HepG2 (cell line): ENCODE results near the gene ECD. TPM values are rescaled to one million over a fixed set of nuclear protein-coding genes. Genes with fewer than 3 reads are reported as not detected.

Experiments used
- FOXA3 ChIP-seq: IDR thresholded peaks from 2 replicates; pipeline ENCODE4 v1.6.1; 2016; ENCODE audit warnings: missing genetic modification reagents, missing compliant biosample characterization
- FOXC1 ChIP-seq: sonication (generic); formaldehyde crosslinking; IDR thresholded peaks from 2 replicates; pipeline ENCODE4 v1.8.0; 2022; ENCODE audit warnings: mild to moderate bottlenecking, missing genetic modification reagents, borderline replicate concordance
- KLF12 ChIP-seq: sonication (generic); formaldehyde crosslinking; IDR thresholded peaks from 2 replicates; pipeline ENCODE4 v1.4.0; 2020; ENCODE audit warnings: missing genetic modification reagents, borderline replicate concordance
- MZF1 ChIP-seq: sonication (generic); formaldehyde crosslinking; IDR thresholded peaks from 2 replicates; pipeline ENCODE4 v1.8.1; 2023; ENCODE audit warnings: mild to moderate bottlenecking, missing genetic modification reagents, borderline replicate concordance
- NFIB ChIP-seq: sonication (generic); formaldehyde crosslinking; IDR thresholded peaks from 2 replicates; pipeline ENCODE4 v1.9.0; 2021; ENCODE audit warnings: missing genetic modification reagents, mild to moderate bottlenecking, borderline replicate concordance
- RFX1 ChIP-seq: fragments of 450-650 bp; IDR thresholded peaks from 2 replicates; pipeline ENCODE4 v1.6.1; 2017
- SALL2 ChIP-seq: sonication (generic); formaldehyde crosslinking; IDR thresholded peaks from 2 replicates; pipeline ENCODE4 v1.8.1; 2023; ENCODE audit warnings: mild to moderate bottlenecking, missing genetic modification reagents, inconsistent platforms
- ZNF282 ChIP-seq: fragments of 450-650 bp; IDR thresholded peaks from 2 replicates; pipeline ENCODE4 v1.6.1; 2018; ENCODE audit not compliant: partially characterized antibody
- ZNF296 ChIP-seq: sonication (generic); formaldehyde crosslinking; conservative IDR thresholded peaks from 2 replicates; pipeline ENCODE4 v1.5.0; 2020; ENCODE audit warnings: mild to moderate bottlenecking, missing genetic modification reagents
- ZNF605 ChIP-seq: sonication (generic); formaldehyde crosslinking; IDR thresholded peaks from 2 replicates; pipeline ENCODE4 v1.8.0; 2022; ENCODE audit warnings: mild to moderate bottlenecking, missing genetic modification reagents
- ZNF619 ChIP-seq: sonication (generic); formaldehyde crosslinking; IDR thresholded peaks from 2 replicates; pipeline ENCODE4 v1.4.0; 2020; ENCODE audit warnings: mild to moderate bottlenecking, missing genetic modification reagents
- ZSCAN31 ChIP-seq: sonication (generic); formaldehyde crosslinking; IDR thresholded peaks from 2 replicates; pipeline ENCODE4 v1.5.0; 2020; ENCODE audit warnings: low read depth, mild to moderate bottlenecking, missing genetic modification reagents
- polyA plus RNA-seq, 8 experiments: library from polyadenylated mRNA; depleted of rRNA in 3 of 8; stranded (reverse) in 7 of 8; unstranded in 1 of 8; fragments of >200 nt; fragmentation: Illumina TruSeq in 4 of 8; extraction: Trizol in 4 of 8; gene quantifications; 2 replicates each; pipeline versions ENCODE4 v1.2.1 to v1.2.3, GENCODE V29; 2011 to 2016; ENCODE audit warnings: low read depth in 4 of 8, missing spikeins in 1 of 8, mixed read lengths in 1 of 8; ENCODE audit not compliant: insufficient read depth in 1 of 8
- total RNA-seq, 5 experiments: library from RNA; depleted of rRNA; stranded (reverse); fragments of >200 nt; fragmentation: Illumina TruSeq; extraction: Trizol; gene quantifications; 2 replicates each; pipeline ENCODE4 v1.2.3, GENCODE V29; 2016; ENCODE audit warnings: low read depth in 1 of 5
- TF ChIP-seq, protein P1 (sequence below): sonication (generic); formaldehyde crosslinking; IDR thresholded peaks from 2 replicates; pipeline ENCODE4 v1.9.0; 2021; ENCODE audit warnings: missing genetic modification reagents, borderline replicate concordance
- TF ChIP-seq, protein P2 (sequence below): sonication (generic); formaldehyde crosslinking; IDR thresholded peaks from 2 replicates; pipeline ENCODE4 v1.5.0; 2020; ENCODE audit warnings: mild to moderate bottlenecking, missing genetic modification reagents
- TF ChIP-seq, protein P3 (sequence below): sonication (generic); formaldehyde crosslinking; IDR thresholded peaks from 2 replicates; pipeline ENCODE4 v1.5.1; 2020; ENCODE audit warnings: missing genetic modification reagents, mild to moderate bottlenecking, borderline replicate concordance
- TF ChIP-seq, protein P4 (sequence below): sonication (generic); formaldehyde crosslinking; IDR thresholded peaks from 2 replicates; pipeline ENCODE4 v1.4.0; 2020; ENCODE audit warnings: missing genetic modification reagents
- TF ChIP-seq, protein P5 (sequence below): sonication (generic); formaldehyde crosslinking; IDR thresholded peaks from 2 replicates; pipeline ENCODE4 v1.5.1; 2020; ENCODE audit warnings: missing genetic modification reagents, mild to moderate bottlenecking, borderline replicate concordance

Gene ECD
- total and polyA plus RNA-seq, 2 of the 13 experiments (the other 11 are each of a cell fraction or from before 2014, with no cell fraction given) = 21.5 to 27.6 TPM

DNA sequence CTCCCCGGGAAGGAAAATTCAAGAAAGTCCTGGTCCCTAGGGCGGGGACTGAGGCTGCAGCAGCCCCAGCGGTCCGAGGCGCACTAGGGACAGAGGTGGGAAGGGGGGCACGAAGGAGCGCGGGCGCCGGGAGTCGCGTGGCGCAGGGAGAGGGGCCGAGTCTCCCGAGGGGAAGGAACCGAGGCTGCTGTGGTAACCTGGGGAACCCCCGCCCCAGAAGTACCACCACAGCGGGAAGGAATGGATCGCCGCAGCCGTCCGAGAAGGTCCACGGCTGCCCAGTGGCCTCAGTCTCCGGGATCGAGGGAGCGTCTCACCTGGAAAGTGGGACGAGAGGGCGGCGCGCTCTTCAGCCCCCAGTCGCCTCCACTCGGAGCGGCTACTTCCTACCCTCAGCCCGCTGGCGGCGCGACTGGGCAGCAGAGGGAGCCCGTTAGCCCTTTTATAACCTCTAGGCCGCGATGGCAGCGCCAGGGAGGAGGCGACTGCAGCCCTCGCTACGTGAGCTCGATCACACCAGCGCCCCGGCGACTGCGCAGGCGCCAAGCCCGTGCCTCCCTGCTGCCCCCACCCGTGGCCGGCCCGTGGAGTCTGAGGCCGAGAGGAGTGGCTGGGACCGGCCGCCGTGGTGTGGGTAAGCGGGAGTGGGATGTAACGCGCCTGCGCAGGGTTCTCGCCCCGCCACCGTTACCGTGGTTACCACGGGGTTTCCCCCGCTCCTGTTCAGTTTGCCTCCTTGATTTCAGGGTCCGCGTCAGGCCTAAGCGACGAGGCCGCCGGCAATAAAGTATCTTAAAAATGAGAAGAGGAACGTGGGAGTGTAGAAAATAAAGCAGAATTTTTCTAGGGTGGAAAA lies 71.1 kb downstream of the ECD start, which contains the start of gene P4HA1 (continued):
- TF ChIP-seq, protein P1, sequence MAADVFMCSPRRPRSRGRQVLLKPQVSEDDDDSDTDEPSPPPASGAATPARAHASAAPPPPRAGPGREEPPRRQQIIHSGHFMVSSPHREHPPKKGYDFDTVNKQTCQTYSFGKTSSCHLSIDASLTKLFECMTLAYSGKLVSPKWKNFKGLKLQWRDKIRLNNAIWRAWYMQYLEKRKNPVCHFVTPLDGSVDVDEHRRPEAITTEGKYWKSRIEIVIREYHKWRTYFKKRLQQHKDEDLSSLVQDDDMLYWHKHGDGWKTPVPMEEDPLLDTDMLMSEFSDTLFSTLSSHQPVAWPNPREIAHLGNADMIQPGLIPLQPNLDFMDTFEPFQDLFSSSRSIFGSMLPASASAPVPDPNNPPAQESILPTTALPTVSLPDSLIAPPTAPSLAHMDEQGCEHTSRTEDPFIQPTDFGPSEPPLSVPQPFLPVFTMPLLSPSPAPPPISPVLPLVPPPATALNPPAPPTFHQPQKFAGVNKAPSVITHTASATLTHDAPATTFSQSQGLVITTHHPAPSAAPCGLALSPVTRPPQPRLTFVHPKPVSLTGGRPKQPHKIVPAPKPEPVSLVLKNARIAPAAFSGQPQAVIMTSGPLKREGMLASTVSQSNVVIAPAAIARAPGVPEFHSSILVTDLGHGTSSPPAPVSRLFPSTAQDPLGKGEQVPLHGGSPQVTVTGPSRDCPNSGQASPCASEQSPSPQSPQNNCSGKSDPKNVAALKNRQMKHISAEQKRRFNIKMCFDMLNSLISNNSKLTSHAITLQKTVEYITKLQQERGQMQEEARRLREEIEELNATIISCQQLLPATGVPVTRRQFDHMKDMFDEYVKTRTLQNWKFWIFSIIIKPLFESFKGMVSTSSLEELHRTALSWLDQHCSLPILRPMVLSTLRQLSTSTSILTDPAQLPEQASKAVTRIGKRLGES (CRISPR knock-in tag) = peak; percentile 26; the same call in 1 of the 2 replicates
- TF ChIP-seq NFIB (no peak), ZNF619 (CRISPR knock-in tag) (peak; percentile 95), ZNF605 (peak; percentile 90; the same call in 1 of the 2 replicates), ZNF296 (CRISPR knock-in tag) (peak; percentile 77), ZSCAN31 (peak; percentile 95), FOXC1 (CRISPR knock-in tag) (peak; percentile 72; the same call in 1 of the 2 replicates), SALL2 (CRISPR knock-in tag) (peak; percentile 96), ZNF282 (no peak), KLF12 (CRISPR knock-in tag) (peak; percentile 79; the same call in 1 of the 2 replicates), FOXA3 (peak; percentile 38; the same call in 1 of the 2 replicates), RFX1 (peak; percentile 85), MZF1 (CRISPR knock-in tag) (no peak; the same call in 1 of the 2 replicates)
- TF ChIP-seq, protein P2, sequence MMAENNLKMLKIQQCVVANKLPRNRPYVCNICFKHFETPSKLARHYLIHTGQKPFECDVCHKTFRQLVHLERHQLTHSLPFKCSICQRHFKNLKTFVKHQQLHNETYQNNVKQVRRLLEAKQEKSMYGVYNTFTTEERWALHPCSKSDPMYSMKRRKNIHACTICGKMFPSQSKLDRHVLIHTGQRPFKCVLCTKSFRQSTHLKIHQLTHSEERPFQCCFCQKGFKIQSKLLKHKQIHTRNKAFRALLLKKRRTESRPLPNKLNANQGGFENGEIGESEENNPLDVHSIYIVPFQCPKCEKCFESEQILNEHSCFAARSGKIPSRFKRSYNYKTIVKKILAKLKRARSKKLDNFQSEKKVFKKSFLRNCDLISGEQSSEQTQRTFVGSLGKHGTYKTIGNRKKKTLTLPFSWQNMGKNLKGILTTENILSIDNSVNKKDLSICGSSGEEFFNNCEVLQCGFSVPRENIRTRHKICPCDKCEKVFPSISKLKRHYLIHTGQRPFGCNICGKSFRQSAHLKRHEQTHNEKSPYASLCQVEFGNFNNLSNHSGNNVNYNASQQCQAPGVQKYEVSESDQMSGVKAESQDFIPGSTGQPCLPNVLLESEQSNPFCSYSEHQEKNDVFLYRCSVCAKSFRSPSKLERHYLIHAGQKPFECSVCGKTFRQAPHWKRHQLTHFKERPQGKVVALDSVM (CRISPR knock-in tag) = peak; percentile 69
- TF ChIP-seq, protein P3, sequence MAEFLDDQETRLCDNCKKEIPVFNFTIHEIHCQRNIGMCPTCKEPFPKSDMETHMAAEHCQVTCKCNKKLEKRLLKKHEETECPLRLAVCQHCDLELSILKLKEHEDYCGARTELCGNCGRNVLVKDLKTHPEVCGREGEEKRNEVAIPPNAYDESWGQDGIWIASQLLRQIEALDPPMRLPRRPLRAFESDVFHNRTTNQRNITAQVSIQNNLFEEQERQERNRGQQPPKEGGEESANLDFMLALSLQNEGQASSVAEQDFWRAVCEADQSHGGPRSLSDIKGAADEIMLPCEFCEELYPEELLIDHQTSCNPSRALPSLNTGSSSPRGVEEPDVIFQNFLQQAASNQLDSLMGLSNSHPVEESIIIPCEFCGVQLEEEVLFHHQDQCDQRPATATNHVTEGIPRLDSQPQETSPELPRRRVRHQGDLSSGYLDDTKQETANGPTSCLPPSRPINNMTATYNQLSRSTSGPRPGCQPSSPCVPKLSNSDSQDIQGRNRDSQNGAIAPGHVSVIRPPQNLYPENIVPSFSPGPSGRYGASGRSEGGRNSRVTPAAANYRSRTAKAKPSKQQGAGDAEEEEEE (CRISPR knock-in tag) = peak; percentile 85; the same call in 1 of the 2 replicates
- TF ChIP-seq, protein P4, sequence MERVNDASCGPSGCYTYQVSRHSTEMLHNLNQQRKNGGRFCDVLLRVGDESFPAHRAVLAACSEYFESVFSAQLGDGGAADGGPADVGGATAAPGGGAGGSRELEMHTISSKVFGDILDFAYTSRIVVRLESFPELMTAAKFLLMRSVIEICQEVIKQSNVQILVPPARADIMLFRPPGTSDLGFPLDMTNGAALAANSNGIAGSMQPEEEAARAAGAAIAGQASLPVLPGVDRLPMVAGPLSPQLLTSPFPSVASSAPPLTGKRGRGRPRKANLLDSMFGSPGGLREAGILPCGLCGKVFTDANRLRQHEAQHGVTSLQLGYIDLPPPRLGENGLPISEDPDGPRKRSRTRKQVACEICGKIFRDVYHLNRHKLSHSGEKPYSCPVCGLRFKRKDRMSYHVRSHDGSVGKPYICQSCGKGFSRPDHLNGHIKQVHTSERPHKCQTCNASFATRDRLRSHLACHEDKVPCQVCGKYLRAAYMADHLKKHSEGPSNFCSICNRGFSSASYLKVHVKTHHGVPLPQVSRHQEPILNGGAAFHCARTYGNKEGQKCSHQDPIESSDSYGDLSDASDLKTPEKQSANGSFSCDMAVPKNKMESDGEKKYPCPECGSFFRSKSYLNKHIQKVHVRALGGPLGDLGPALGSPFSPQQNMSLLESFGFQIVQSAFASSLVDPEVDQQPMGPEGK (CRISPR knock-in tag) = peak; percentile 89
- TF ChIP-seq, protein P5, sequence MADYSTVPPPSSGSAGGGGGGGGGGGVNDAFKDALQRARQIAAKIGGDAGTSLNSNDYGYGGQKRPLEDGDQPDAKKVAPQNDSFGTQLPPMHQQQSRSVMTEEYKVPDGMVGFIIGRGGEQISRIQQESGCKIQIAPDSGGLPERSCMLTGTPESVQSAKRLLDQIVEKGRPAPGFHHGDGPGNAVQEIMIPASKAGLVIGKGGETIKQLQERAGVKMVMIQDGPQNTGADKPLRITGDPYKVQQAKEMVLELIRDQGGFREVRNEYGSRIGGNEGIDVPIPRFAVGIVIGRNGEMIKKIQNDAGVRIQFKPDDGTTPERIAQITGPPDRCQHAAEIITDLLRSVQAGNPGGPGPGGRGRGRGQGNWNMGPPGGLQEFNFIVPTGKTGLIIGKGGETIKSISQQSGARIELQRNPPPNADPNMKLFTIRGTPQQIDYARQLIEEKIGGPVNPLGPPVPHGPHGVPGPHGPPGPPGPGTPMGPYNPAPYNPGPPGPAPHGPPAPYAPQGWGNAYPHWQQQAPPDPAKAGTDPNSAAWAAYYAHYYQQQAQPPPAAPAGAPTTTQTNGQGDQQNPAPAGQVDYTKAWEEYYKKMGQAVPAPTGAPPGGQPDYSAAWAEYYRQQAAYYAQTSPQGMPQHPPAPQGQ (CRISPR knock-in tag) = no peak
